NB4 (cell line): ENCODE data around the gene COX6A2.

ENCODE experiments used
- CTCF ChIP-seq: IDR thresholded peaks from one replicate; pipeline ENCODE4 v1.5.1; 2012; ENCODE audit warnings: low read depth, low read length
- POLR2A ChIP-seq: IDR thresholded peaks from 2 replicates; pipeline ENCODE4 v1.6.1; 2011; ENCODE audit warnings: mild to moderate bottlenecking; ENCODE audit not compliant: insufficient read length; ENCODE audit errors: extremely low read depth

GRCh38 chr16:31393056-31393455, 35.1 kb downstream of the COX6A2 start, which contains the start of gene ITGAD:
- TF ChIP-seq CTCF (no peak), POLR2A (no peak)
